ENCODE data around the gene FCGR3A.
"Not testable (repeated sequence)": the region's sequence is repeated elsewhere in the genome, so short reads cannot be mapped to it uniquely, and the experiment has no call there.

The FCGR3A gene

DNA sequence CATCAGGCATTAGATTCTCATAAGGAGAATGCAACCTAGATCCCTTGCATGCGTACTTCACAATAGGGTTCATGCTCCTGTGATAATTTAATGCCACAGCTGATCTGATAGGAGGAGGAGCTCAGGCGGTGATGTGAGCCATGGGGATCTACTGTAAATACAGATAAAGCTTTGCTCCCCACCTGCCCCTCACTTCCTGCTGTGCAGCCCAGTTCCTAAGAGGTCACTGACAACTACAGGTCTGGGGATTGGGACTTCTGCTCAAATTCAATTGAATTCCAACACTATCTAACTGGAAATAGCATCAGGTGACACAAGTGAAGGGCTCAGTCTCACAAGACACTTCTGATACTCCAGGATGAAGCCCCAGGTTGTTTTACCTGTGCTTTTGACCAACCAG is 7.4 kb upstream of the FCGR3A start:
- not testable (repeated sequence) for DNase-seq

DNA sequence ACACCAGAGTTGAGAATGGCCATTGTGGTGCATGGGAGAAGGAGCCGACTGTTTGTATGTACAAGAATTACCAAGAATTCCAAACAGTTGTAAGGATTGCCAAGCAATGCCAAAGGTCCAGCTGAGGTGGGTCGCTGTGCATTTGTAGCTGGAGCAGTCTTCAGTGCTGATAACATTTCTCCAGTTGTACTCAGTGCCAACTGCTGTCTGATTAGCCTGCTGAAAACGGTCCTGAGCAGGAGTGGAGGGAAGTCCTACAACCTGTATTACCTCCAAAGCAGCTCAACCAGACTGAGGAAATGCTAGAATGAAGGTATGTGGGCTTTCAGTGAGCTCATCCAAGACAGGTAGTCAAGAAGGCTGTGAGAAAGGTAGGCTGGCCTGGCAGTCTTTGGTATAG is 6.5 kb upstream of the FCGR3A start:
- DNase-seq, result not testable (repeated sequence)

DNA sequence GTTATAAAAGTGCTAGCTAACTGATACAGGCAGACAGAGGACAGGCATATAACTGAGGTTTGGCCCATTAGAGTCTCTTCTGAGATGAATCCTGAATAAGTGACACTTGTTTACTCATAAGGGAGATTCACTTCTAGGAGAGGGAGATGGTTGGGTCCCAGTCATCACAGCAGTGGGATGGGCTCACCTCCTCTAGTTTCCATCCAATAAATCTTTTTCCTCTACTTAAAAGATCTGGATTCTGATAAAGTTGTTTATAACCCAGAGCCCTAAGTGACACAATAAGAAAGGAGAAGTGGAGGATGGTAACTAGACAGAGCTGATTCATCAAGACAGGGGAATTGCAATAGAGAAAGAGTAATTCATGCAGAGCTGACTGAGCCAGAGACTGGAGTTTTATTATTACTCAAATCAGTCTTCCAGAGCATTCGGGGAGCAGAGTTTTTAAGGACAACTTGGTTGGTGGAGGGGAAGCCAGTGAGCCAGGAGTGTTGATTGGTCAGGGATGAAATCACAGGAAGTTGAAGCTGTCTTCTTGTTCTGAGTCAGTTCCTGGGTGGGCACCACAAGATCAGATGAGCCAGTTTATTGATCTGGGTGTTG is 5.3 kb upstream of the FCGR3A start:
- not testable (repeated sequence) for DNase-seq

DNA sequence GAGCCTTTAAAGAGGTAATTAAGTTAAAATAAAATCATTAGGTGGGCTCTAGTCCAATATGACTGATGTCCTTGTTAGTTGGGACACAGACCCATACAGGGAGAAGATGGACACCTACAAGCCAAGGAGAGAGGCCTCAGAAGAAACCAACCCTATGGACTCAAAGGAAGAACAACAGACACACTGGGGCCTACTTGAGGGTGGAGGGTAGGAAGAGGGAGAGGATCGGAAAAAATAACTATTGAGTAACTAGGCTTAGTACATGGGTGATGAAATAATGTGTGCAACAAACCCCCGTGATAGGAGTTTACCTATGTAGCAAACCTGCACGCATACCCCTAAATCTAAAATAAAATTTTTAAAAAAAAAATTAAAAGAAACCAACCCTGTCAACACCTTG is 4.7 kb upstream of the FCGR3A start:
- DNase-seq, result not testable (repeated sequence)

DNA sequence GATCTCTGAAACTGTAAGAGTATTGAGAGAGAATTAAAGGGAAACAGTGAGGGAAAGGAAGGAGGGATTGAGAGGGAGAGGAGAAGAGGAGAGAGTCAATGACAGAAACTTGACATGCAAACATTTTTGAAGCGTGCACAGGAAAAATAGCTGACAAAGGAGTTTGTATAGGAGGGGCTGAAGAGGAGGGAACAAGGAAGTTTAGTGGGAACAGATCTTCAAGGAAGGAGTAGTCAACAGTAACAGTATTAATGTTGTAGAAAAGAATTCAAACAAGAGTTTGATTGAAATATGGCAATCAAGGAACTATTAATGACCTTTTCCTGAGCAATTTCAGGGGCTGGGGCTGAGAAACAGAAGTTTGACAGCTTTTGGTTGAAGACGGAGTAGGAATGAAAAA is 4.0 kb upstream of the FCGR3A start:
- not testable (repeated sequence) for DNase-seq

DNA sequence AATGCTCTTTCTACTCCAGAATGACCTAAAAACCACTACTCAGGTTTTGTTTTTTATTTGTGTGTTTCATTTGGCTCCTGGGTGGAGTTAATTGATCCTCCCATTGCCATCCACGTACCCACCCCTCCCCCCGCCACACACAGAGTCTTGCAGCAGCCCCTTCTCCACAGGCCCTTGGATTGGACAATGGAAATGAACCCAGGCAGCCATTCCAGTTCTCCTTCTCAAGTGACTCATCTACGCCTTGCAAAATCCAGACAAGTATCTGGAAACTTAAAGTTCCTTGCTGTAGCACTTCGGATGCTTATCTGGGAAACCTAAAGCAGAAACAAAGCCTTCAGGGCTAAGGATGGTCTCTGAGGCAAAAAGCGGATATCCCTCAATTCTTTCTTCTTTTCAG is 1.3 kb upstream of the FCGR3A start:
- not testable (repeated sequence) for DNase-seq

DNA sequence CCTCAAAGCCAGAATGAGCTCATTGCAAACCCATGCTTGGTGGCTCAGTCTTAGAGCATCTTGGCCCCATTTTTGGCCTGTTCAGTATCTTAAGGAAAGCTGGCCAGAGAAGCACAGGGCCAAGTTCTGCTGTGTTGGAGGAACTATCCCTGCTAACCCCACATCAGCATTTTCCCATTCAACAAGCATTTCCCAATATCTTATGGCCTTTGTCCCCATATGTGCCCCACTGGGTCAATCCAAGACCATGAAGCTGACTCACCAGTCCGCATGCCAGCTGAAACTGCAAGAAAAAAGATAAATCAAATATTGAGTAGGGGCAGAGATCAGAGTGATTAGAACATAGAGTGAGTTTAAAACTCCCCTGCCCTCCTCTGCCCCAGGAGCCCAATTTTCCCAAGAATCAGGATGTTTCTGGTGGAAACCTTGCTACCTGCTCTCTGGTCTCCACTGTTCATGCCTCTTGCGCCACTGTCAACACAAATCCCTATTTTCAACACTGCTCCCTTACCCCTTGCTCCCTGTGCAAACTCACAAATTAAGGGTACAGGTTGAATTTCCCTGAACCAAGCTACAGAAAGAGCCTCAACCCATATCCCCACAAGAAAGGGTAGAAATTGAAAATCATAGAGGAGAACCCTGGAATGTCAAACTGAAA is 740 bp downstream of the FCGR3A start:
- not testable (repeated sequence) for DNase-seq

DNA sequence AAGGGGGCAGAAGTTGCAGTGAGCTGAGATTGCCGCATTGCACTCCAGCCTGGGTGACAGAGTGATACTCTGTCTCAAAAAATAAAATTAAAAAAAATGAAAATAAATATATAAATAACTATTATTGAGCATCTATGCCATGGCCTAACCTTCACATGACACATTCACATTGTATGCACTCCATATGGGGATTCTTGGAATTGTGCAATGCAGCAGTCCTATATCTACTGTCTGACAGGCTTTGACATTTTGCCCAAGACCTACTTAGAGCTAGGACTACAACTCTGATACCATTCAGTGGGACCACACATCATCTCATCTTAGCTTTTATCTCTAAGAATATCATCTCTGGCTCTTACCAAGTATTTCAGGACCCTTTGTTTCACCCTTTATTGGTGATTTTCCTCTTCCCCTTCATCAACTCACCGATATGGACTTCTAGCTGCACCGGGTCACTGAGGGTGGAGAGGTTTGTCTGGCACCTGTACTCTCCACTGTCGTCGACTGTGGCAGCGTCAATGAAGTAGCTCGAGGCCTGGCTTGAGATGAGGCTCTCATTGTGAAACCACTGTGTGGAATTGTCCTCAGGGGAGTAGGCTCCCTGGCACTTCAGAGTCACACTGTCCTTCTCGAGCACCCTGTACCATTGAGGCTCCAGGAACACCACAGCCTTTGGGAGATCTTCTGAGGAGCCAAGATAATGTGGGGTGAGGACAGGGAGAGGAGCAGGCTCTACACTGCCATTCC is 1.4 kb downstream of the FCGR3A start:
- not testable (repeated sequence) for DNase-seq

DNA sequence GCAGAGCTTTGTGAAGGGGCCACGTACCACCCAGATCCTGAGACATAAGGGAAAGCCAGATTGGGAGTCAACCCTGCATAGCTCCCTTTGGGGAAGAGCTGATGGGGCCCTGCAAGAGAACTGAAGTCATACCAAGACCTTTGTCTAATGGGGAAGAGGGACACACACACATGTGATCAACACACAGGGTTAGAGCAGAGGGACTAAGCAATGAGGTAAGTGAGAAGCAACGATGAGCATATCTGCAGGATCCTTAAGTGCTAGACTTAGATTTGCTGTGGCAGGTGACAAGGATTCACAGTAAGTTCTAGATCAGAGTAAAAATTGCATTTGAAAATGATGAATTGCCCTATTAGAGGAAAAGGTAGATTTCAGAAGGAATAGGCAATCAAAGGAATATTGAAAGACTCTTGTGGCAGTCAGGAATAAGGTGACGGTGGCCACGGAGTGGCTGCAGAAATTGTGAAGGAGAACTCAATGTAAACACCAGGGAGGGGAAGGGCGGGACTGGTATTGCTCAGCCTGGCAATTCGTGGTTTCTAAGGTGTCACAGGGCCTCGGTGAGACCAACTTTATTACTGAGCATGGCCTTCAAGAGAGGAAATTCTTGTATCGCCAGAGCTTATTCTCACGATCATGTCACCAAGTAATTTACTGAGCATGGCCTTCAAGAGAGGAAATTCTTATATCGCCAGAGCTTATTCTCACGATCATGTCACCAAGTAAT is 4.5 kb downstream of the FCGR3A start:
- not testable (repeated sequence) for DNase-seq

DNA sequence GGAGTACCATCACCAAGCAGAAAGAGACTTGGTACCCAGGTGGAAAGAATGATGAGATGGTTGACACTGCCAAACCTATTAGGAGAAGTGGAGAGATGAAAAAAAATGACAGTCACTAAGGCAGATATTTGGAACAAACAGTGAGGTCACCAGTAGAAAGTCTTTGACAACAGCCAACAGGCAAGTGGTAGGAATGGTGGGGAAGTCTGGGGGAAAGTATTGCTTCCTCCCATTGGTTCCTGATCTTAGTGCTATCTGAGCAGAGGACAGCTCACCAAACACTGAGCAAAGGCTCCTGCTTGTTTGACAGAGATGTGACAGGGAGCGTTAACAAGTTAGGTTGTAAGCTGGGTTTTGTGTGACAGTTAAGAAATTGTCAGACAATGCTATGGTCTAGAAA is 6.5 kb downstream of the FCGR3A start:
- DNase-seq, result not testable (repeated sequence)

DNA sequence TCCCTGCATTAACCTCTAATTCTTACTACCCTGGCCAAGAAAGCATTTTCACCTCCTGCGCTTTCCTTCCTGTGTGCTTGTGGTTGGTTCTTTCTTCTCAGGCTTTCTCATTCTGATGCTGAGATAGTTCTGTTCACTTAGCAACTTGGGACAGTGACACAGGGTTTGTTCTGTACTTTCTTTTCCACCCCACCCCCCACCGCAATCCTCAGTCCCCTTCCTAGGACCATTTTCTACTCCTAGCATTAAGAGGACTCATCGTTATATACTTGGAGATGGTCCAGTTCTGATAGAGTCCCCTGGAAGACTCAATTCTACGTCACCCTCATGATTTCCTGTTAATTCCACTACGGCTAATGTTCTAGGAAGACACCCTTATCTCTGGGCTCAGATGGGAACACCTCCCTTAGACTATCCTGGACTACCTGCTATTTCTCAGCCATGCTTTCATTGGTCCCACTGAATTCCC is 7.5 kb downstream of the FCGR3A start:
- not testable (repeated sequence) for DNase-seq

DNA sequence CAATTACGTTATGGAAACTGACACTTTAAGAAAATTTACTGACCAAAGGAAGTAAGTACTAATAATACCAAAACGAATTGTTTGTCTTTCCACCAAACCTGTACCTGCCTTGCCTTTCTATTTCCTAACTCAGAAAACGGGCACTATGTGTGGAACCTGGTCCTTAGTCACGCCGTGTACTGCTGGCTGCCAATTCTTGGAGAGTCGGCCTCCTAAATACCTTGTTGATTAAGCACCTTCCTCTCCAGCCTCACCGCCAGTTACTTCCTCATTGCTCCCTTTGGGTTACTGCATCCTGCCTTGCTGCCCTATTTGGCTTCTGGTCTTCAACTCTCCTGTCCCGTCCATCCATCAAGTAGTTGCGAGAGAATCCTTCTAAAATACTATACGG is 9.1 kb downstream of the FCGR3A start:
- DNase-seq, result not testable (repeated sequence)

DNA sequence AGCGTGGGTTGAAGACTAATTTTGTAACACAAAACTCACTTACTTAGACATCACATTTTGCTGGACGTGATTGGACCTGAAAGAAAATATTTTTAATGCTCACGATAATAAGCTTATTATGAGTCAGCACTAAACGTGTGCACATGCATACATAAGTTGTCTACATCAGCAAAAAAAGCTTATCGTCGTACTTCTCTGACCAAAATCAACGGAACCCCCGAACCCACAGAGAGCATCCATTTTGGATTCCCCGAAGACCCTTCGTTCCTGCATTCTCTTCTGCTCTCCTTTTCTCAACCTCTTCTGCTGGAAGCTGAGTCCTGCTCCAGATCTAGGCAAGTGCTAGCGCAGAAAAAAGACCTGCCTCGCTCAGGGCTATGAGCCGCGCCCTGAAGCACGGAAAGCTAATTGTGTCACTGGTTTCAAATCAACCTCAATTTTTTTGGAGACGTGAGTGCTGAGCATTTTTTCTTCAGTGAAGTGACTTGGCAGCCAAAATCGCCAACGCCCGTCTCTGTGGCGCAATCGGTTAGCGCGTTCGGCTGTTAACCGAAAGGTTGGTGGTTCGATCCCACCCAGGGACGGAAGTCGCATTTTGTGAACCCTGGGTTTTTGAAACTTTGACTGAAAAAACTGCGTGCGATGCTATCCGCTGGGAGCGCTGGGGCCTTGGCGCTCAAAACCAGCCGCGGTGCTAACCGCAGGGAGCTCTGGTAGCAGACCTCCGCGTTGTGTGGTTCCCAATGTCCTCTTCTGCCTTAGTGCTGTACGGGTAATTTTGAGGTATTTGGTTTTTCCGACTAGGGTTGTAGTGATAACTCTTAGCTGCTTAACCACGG is 9.7 kb downstream of the FCGR3A start:
- peak in 38 of 51 donors; percentile 8 to 87 (median 51) for DNase-seq

DNA sequence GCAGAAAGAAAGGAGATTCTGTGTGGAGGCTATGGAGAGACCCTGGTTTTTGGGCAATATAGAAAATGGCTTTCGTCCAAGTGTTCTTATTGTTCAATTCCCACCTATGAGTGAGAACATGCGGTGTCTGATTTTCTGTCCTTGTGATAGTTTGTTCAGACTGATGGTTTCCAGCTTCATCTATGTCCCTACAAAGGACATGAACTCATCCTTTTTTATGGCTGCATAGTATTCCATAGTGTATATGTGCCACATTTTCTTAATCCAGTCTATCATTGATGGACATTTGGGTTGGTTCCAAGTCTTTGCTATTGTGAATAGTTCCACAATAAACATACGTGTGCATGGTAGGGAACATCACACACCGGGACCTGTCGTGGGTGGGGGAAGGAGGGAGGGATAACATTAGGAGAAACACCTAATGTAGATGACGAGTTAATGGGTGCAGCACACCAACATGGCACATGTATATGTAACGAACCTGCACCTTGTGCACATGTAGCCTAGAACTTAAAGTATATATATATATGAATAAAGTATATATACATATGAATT is 10.6 kb downstream of the FCGR3A start:
- DNase-seq, result not testable (repeated sequence)

DNA sequence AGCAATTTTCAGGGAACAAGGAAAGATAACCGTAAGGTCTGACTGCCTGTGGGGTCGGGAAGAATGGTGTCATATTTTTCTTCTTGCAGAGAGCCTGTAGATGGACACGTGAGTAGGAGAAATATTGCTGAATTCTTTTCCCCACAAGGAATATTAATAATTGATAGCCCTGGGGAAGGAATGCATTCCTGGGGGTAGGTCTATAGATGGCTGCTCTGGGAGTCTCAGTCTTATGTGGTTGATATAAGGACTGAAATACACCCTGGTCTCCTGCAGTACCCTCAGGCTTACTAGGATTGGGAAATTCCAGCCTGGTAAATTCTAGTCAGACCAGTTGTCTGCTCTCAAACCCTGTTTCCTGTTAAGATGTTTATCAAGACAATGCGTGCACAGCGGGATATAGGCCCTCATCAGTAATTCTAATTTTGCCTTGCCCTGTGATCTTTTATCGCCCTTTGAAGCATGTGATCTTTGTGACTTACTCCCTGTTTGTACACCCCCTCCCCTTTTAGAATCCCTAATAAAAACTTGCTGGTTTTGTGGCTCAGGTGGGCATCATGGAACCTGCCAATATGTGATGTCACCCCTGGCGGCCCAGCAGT is 12.4 kb downstream of the FCGR3A start:
- DNase-seq, result not testable (repeated sequence)

DNA sequence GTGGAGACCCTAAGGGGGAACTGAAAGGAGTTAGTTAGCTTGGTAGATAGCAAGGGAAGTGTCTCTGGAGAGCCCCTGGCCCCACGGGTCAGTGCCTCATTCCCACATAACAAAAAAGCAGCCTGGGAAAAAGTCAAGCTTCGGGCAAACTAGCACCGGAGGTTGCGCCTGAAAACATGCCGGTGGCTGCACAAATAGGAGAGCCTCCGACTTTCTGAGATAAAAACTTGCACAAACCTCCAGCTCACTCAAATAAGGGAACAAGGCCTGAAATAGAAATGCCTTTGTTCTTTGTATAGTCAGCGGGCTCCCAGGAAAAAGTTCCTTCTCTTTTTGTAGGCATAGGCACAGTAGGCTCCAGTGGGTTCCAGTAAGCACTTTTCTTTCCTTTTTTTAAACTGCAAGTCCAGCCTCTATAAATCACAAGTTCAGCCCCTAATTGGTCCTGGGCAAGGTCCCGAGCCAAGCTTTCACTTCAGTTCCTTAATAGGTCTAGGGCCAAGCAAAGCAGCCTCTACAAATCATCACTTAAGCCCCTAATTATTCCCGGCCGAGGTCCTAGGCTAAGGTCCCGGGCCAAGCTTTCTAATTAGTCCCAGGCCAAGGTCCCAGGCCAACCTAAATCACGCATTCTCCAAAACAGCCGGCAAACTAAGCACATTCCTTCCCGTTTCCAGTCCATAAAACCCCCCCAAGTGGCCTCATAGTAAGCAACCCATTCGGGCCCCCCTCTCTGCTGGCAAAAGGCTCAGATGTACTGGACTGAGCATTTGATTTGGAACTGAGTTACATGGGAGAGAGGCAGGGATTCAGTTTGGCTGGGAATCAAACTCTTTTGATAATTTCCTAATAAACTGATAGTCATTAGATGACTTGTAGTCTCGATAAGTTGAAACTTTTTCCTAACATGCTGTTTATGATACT is 16.7 kb downstream of the FCGR3A start:
- peak in 14 of 51 donors; percentile 17 to 82 (median 36) for DNase-seq

DNA sequence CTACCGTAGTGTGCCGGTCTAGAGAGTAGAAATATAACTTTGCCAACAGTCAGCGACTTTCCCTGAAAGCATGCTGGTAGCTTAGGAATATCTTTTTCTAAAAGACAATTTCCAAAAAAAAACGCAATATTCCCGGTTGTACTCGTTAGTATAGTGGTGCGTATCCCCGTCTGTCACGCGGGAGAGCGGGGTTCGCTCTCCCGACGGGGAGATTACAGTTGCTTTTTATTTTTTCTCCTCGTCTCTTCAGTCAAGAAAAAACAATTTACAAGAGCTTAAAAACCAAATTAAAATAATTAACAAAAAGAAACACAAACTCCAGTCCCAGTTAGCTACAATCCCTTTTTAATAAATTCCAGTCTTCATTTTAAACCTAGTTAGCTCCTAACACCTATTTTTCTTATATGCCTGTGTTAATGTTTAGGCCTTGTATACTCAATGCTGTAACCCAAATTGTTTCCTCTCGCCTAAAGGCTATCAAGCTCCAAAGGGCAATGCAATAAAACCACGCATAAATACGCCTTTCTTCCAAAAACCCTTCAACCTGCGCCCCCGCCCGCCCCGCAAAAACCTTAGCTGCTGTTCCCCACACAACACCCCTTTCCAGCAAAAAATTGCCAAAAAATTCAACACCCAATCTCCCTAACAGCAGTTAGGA is 17.5 kb downstream of the FCGR3A start:
- peak in 3 of 51 donors; percentile 34 to 66 (median 44) for DNase-seq

All from hypothalamus (tissue), 51 donors.